GM12874 (cell line): ENCODE data around the gene PLSCR3.

ENCODE experiments used
- CTCF ChIP-seq: IDR thresholded peaks from 2 replicates; pipeline ENCODE4 v1.5.1; 2011; ENCODE audit warnings: low read depth, mild to moderate bottlenecking, control low read depth, low read length, moderate library complexity; ENCODE audit not compliant: insufficient read depth

PLSCR3 gene

GRCh38 chr17:7356072-7356549 lies 38.2 kb downstream of the PLSCR3 start:
- peak; percentile 97 for TF ChIP-seq CTCF

- no peak for TF ChIP-seq CTCF
These were observed 38.8 kb downstream of the PLSCR3 start for GRCh38 chr17:7355573-7355972.

GRCh38 chr17:7355053-7355452 lies 39.3 kb downstream of the PLSCR3 start, which contains the start of gene TMEM95:
Gene TMEM95, plus strand, starts transcription at chr17:7355156. Its CDS starts 49 bp downstream, at chr17:7355205.
- TF ChIP-seq CTCF = no peak

GRCh38 chr17:7354262-7354843 lies 40.0 kb downstream of the PLSCR3 start:
- no peak for TF ChIP-seq CTCF

GRCh38 chr17:7352910-7353635 lies 41.3 kb downstream of the PLSCR3 start:
- no peak for TF ChIP-seq CTCF

- TF ChIP-seq CTCF = peak; percentile 50; the same call in 1 of the 2 replicates
These were observed 41.8 kb downstream of the PLSCR3 start for GRCh38 chr17:7352503-7352889.

- TF ChIP-seq CTCF = no peak
These were observed 42.4 kb downstream of the PLSCR3 start, which contains the start of gene KCTD11 for GRCh38 chr17:7351665-7352502. Gene KCTD11, plus strand, starts transcription at chr17:7352162.
